Stimulated activated CD4-positive, alpha-beta T cell treated with anti-CD3 and anti-CD28 coated beads, Interleukin-1b, Interleukin-23, amount 100 ng/mL, for 48 hours (primary cell): ENCODE data around the gene MACROD2.

Experiments
- DNase-seq: peaks from one replicate; pipeline ENCODE4 v3.0.0-alpha.2; 2020

The MACROD2 gene

GRCh38 chr20:15439551-15439950 is 1444.2 kb downstream of the MACROD2 start:
- no peak for DNase-seq

GRCh38 chr20:15440049-15440820 is 1444.9 kb downstream of the MACROD2 start:
- DNase-seq = no peak

GRCh38 chr20:15445056-15445840 is 1449.9 kb downstream of the MACROD2 start:
- no peak for DNase-seq

- no peak for DNase-seq
These were observed 1451.1 kb downstream of the MACROD2 start for GRCh38 chr20:15446373-15446772.

- no peak for DNase-seq
These were observed 1452.2 kb downstream of the MACROD2 start for GRCh38 chr20:15447549-15447948.

- no peak for DNase-seq
These were observed 1453.7 kb downstream of the MACROD2 start for GRCh38 chr20:15449061-15449460.

- no peak for DNase-seq
These were observed 1455.9 kb downstream of the MACROD2 start for GRCh38 chr20:15451241-15451640.

GRCh38 chr20:15455279-15455678 is 1460.0 kb downstream of the MACROD2 start:
- DNase-seq = no peak

- no peak for DNase-seq
These were observed 1466.6 kb downstream of the MACROD2 start for GRCh38 chr20:15461938-15462337.

- no peak for DNase-seq
These were observed 1480.2 kb downstream of the MACROD2 start for GRCh38 chr20:15475483-15475882.

- DNase-seq = no peak
These were observed 1480.9 kb downstream of the MACROD2 start for GRCh38 chr20:15476186-15476585.

- no peak for DNase-seq
These were observed 1481.5 kb downstream of the MACROD2 start for GRCh38 chr20:15476781-15477180.

GRCh38 chr20:15482525-15482924 is 1487.2 kb downstream of the MACROD2 start:
- DNase-seq = no peak

GRCh38 chr20:15485519-15485918 is 1490.2 kb downstream of the MACROD2 start:
- DNase-seq = no peak

GRCh38 chr20:15487030-15487429 is 1491.7 kb downstream of the MACROD2 start:
- DNase-seq = no peak

- DNase-seq = no peak
These were observed 1492.4 kb downstream of the MACROD2 start for GRCh38 chr20:15487682-15488081.

- DNase-seq = no peak
These were observed 1496.3 kb downstream of the MACROD2 start for GRCh38 chr20:15491575-15491974.

GRCh38 chr20:15494851-15495250 is 1499.5 kb downstream of the MACROD2 start:
- no peak for DNase-seq

- no peak for DNase-seq
These were observed 1501.3 kb downstream of the MACROD2 start for GRCh38 chr20:15496501-15497039.

GRCh38 chr20:15498926-15499325 is 1503.6 kb downstream of the MACROD2 start:
- DNase-seq = no peak

- no peak for DNase-seq
These were observed 1511.0 kb downstream of the MACROD2 start for GRCh38 chr20:15506311-15506710.

GRCh38 chr20:15507151-15507550 is 1511.8 kb downstream of the MACROD2 start:
- DNase-seq = no peak

- DNase-seq = no peak
These were observed 1516.2 kb downstream of the MACROD2 start for GRCh38 chr20:15511551-15511950.

- DNase-seq = no peak
These were observed 1517.6 kb downstream of the MACROD2 start for GRCh38 chr20:15512916-15513315.
